Measurements from ENCODE around the gene SAMSN1. TPM values are rescaled to one million over a fixed set of nuclear protein-coding genes. Genes with fewer than 3 reads are reported as not detected.

SAMSN1 gene
- total and polyA plus RNA-seq, 9 of the 15 experiments (the other 6 are each of a cell fraction or from before 2014, with no cell fraction given): 101 to 223 (median 159) TPM

DNA sequence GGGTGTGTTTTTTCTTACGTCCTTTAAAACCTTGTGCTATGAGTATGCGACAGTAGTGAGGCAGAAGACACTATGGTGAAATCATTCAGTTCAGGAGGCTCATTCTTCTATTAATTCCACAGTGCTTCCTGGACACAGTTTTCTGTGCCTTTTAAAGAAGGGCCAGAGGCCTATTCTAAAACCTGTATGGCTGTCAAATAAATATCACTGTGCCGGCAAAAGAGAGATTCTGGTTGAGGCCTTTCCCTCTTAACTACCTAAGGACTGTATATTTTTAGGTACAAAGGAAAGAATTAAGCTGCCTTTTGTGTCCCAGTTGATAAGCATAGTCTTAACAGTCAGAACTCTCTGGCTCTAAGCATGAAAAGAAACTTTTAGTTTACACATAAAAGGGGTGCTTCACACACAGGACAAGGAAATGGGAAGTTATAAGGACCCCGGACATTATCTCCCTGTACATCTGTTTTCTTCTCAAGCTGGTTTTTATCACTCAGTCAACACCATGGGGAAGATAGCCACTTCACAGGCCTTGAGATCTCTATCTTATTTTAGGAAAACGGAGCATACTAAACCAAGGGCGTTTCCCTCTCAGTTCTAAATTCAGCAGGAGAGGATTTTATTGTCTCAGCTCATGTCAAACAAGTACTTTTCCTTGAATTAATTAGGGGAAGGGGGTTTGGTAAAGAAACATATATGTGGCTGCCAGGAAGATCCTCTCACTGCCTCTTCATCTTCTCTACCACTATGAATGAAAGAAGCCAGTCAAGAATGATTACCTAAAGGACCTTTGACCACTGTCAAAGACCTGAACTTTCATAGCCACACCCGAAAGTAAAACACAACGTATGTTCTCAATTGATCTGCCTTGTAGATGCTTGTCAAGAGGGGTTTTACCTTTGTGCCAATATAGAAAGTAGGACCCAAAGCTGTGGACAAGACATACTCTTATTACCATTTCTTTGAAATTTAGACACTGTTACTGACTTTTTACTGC, 91.8 kb downstream of the SAMSN1 start (continued):
- TF ChIP-seq, protein P1, sequence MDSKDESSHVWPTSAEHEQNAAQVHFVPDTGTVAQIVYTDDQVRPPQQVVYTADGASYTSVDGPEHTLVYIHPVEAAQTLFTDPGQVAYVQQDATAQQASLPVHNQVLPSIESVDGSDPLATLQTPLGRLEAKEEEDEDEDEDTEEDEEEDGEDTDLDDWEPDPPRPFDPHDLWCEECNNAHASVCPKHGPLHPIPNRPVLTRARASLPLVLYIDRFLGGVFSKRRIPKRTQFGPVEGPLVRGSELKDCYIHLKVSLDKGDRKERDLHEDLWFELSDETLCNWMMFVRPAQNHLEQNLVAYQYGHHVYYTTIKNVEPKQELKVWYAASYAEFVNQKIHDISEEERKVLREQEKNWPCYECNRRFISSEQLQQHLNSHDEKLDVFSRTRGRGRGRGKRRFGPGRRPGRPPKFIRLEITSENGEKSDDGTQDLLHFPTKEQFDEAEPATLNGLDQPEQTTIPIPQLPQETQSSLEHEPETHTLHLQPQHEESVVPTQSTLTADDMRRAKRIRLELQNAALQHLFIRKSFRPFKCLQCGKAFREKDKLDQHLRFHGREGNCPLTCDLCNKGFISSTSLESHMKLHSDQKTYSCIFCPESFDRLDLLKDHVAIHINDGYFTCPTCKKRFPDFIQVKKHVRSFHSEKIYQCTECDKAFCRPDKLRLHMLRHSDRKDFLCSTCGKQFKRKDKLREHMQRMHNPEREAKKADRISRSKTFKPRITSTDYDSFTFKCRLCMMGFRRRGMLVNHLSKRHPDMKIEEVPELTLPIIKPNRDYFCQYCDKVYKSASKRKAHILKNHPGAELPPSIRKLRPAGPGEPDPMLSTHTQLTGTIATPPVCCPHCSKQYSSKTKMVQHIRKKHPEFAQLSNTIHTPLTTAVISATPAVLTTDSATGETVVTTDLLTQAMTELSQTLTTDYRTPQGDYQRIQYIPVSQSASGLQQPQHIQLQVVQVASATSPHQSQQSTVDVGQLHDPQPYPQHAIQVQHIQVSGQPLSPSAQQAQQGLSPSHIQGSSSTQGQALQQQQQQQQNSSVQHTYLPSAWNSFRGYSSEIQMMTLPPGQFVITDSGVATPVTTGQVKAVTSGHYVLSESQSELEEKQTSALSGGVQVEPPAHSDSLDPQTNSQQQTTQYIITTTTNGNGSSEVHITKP (IDR thresholded peaks at IDR 0.05; ENCODE audit: partially characterized antibody): peak; percentile 82
- TF ChIP-seq SRSF3 (IDR thresholded peaks at IDR 0.05; ENCODE audit: insufficient read depth, low read length) (no peak), ZC3H4 (CRISPR knock-in tag; IDR thresholded peaks at IDR 0.05; ENCODE audit: borderline replicate concordance) (no peak), WHSC1 (IDR thresholded peaks at IDR 0.05; ENCODE audit: low read length) (no peak), TAL1 (IDR thresholded peaks at IDR 0.05) (peak; percentile 97), NCOA4 (IDR thresholded peaks at IDR 0.05; ENCODE audit: partially characterized antibody) (no peak), ZNF3 (CRISPR knock-in tag; IDR thresholded peaks at IDR 0.05) (no peak), SMARCA4 (IDR thresholded peaks at IDR 0.05) (peak; percentile 98), ZNF347 (CRISPR knock-in tag; IDR thresholded peaks at IDR 0.05; ENCODE audit: low read depth) (no peak), HMG20A (CRISPR knock-in tag; conservative IDR thresholded peaks at IDR 0.05) (no peak), TAF15 (IDR thresholded peaks at IDR 0.05; ENCODE audit: low read depth, low read length) (no peak), LEF1 (IDR thresholded peaks at IDR 0.05) (peak; percentile 95), CCNT2 (IDR thresholded peaks at IDR 0.05; ENCODE audit: borderline replicate concordance, extremely low read depth, insufficient read length, low read depth, low read length) (peak; percentile 99), SIN3B (IDR thresholded peaks at IDR 0.05; ENCODE audit: low read depth) (no peak), CSDE1 (IDR thresholded peaks at IDR 0.05) (no peak), SMARCE1 (IDR thresholded peaks at IDR 0.05) (peak; percentile 99)
- TF ChIP-seq, protein P2, sequence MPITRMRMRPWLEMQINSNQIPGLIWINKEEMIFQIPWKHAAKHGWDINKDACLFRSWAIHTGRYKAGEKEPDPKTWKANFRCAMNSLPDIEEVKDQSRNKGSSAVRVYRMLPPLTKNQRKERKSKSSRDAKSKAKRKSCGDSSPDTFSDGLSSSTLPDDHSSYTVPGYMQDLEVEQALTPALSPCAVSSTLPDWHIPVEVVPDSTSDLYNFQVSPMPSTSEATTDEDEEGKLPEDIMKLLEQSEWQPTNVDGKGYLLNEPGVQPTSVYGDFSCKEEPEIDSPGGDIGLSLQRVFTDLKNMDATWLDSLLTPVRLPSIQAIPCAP (CRISPR knock-in tag; IDR thresholded peaks at IDR 0.05; ENCODE audit: borderline replicate concordance): no peak
- TF ChIP-seq, protein P3, sequence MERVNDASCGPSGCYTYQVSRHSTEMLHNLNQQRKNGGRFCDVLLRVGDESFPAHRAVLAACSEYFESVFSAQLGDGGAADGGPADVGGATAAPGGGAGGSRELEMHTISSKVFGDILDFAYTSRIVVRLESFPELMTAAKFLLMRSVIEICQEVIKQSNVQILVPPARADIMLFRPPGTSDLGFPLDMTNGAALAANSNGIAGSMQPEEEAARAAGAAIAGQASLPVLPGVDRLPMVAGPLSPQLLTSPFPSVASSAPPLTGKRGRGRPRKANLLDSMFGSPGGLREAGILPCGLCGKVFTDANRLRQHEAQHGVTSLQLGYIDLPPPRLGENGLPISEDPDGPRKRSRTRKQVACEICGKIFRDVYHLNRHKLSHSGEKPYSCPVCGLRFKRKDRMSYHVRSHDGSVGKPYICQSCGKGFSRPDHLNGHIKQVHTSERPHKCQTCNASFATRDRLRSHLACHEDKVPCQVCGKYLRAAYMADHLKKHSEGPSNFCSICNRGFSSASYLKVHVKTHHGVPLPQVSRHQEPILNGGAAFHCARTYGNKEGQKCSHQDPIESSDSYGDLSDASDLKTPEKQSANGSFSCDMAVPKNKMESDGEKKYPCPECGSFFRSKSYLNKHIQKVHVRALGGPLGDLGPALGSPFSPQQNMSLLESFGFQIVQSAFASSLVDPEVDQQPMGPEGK (CRISPR knock-in tag; IDR thresholded peaks at IDR 0.05; ENCODE audit: borderline replicate concordance): no peak
- TF ChIP-seq, protein P4, sequence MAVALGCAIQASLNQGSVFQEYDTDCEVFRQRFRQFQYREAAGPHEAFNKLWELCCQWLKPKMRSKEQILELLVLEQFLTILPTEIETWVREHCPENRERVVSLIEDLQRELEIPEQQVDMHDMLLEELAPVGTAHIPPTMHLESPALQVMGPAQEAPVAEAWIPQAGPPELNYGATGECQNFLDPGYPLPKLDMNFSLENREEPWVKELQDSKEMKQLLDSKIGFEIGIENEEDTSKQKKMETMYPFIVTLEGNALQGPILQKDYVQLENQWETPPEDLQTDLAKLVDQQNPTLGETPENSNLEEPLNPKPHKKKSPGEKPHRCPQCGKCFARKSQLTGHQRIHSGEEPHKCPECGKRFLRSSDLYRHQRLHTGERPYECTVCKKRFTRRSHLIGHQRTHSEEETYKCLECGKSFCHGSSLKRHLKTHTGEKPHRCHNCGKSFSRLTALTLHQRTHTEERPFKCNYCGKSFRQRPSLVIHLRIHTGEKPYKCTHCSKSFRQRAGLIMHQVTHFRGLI (CRISPR knock-in tag; IDR thresholded peaks at IDR 0.05): no peak

Measured in K562 (cell line).